Embryonic facial prominence (tissue), 1 donor: ENCODE results near the gene ACTR6.
"Not testable (repeated sequence)": the region's sequence is repeated elsewhere in the genome, so short reads cannot be mapped to it uniquely, and the experiment has no call there.

Experiments used
- DNase-seq: peaks from one replicate; pipeline ENCODE4 v3.0.0-alpha.2; 2016; ENCODE audit errors: extremely low spot score

ACTR6 gene

GRCh38 chr12:100184549-100185145, 16.0 kb upstream of the ACTR6 start:
- DNase-seq, result no peak

DNA sequence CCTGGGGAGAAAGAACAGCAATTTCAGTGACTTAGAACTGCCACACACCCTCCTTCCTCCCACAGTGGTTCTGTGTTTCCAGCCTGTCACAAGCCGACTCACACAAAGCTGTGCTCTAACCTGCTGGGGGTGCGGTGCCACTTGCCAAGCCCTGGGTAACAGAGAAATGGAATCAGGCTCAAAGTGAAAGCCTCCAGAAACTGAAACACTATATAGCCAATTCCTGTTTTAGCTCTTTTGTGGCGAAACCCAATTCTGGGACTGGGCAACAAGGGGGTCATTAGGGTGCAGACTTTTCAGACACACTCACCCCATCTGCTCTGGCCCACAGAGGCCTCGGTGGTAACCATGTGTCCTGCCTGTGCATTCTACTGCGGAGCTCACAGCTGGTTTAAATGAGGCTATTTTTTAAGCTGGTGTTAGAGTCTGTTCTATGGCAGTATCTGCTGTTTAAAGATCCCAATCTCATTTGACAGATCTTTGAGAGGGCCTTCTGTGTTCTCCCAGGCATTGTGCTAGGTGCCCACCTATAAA, 15.2 kb upstream of the ACTR6 start:
- no peak for DNase-seq

DNA sequence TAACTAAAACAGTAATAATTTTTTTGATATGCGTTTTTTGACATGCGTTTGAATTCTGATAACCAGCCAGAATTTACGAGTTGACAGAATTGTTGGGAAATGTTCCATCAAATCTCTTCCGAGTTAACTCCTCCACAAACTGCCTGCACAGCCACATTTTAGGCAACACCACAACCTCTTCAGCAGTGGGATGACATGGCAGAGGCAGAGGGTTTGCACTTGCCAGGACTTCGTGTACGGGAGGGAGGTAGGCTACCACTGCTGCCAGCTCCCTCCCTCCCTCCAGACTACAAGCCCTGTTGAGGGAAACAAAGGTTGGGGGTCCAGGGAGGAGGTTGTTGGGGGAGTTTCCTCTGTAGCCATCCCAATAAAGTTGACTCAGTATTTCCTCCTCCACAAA, 14.5 kb upstream of the ACTR6 start:
- no peak for DNase-seq

- no peak for DNase-seq
Observed at GRCh38 chr12:100187068-100187467, 13.5 kb upstream of the ACTR6 start.

- no peak for DNase-seq
Observed at GRCh38 chr12:100187857-100188519, 12.6 kb upstream of the ACTR6 start.

DNA sequence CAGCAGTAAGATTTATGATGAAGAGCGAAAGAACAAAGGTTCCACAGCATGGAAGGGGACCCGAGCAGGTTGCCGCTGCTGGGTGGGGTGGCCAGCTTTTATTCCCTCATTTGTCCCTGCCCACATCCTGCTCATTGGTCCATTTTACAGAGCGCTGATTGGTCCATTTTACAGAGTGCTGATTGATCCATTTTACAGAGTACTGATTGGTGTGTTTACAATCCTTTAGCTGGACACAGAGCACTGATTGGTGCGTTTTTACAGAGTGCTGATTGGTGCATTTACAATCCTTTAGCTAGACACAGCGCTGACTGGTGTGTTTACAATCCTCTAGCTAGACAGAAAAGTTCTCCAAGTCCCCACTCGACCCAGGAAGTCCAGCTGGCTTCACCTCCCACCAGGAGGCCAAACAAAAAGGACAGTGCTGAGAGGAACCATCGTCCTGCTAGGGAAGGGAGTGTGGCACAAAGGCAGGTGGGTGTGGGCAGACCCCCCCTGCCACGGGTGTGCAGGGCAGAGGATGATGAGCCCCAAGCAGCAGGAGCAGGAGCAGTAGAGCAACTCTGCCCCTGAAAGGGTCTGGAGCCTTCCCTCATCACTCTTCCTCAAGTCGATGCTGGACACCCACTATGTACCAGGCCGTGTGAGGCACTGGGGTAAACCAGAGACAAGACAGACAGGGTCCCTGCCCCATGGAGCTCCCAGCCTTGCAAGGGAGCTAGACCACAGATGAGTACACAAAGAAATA, 11.6 kb upstream of the ACTR6 start:
- DNase-seq, result not testable (repeated sequence)

DNA sequence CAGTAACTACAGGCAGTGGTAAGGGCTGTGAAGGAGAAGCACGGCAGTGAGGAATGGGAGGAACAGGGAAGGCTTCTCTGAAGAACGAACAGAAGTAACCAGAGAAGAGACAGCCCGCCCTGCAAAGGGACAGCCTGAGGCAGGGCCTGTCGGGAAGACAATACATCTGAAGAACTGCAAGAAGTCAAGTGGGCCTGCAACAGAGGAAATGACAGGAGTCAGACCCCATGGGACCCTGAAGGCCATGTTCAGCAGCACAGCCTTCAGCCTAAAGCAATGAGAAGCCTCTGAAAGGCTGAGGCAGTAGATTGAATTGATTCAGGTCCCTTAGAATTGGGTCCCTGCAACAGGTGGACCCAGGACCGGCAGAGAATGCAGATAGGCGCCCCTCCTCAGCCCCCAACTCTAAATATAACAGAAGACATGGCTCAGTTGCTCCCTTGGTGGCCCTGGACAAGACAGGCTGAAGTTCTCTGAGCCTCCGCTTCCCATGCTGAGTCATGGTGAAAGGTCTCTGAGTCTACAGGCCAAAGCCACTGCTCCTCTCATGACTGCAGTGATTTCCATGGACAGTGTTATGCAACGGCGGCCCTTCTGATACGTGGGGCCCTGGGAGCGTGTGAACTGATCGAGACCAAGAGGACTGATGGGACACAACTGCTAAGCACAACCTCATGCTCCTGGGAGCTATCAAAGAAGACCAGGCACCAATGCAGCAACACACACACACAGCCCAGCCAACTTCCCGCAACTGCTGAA, 10.8 kb upstream of the ACTR6 start:
- no peak for DNase-seq

GRCh38 chr12:100193085-100193484, 7.5 kb upstream of the ACTR6 start:
- DNase-seq, result no peak

- DNase-seq, result no peak
Observed at GRCh38 chr12:100197486-100197885, 3.1 kb upstream of the ACTR6 start.

GRCh38 chr12:100199023-100199346, 1.6 kb upstream of the ACTR6 start:
- no peak for DNase-seq

DNA sequence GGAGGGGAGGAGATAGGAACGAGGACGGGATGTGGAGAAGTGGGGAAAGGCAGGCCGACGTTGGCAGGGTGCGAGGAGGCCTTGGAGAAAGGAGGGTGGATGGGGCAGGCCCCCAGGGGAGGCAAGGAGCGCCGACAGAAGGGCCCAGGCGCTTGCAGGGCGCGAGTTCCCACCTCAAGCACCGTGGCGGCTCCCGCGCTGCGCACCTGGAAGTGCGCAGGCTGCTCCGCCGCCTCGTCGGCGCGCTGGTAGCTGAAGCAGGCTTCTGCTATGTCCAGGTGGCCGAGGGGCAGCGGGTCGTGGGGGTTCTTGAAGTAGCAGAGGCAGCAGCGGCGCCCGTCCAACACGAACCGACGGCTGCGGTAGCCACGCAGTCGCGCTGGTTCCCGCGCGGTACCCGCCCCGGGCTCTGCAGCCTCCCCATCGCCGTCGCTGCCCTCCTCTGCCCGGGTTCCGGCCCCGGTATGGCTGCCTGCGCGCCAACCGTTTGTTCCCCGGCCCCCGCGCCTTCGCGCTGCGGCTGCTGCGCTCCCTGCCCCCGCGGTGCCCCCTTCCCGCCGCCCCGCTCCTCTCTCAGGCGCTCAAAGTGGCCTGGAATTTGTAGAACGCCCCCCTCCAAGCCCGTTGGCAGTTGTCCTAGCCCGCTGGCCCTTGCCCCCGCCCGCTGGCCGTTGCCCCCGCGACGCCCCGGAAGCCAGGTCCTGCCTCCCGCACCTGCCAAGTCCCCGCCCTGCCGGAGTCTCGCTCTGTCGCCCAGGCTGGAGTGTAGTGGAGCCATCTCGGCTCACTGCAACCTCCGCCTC, 1.1 kb upstream of the ACTR6 start:
- DNase-seq, result no peak

- DNase-seq, result no peak
Observed at GRCh38 chr12:100201604-100202423, 1.2 kb downstream of the ACTR6 start.

DNA sequence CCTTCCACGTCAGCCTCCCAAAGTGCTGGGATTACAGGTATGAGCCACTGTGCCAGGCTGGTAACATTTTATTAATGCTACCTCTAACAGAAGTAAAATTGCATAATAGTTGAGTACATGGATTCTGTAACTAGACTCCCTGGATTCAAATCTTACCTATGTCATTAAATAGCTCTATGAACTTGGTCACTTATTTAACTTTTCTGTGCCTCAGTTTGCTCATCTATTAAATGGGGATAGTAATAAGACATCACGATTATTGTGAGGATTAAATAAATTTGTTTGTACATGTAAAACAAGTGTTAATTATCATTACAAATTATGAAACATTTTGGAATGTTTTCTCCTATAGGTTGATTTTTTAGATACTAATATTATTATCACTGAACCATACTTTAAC, 6.7 kb downstream of the ACTR6 start:
- DNase-seq, result no peak

DNA sequence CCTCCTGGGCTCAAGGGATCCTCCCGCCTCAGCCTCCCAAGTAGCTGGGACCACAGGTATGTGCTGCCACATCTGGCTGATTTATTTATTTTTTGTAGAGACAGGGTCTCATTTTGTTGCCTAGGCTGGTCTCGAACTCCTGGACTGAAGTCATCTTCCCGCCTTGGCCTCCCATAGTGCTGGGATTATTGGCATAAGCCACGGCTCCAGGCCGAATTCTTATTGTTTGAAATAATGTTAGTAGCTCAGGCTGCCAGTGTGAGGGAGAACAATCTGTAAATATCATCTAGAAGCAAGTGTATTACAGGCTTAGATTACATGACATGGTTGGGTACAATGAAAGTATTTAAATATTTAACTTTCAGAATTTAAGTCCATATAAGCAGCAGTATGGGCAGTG, 8.2 kb downstream of the ACTR6 start:
- no peak for DNase-seq

- no peak for DNase-seq
Observed at GRCh38 chr12:100211698-100212097, 11.1 kb downstream of the ACTR6 start.

GRCh38 chr12:100213016-100213891, 12.6 kb downstream of the ACTR6 start:
- DNase-seq, result no peak

- DNase-seq, result no peak
Observed at GRCh38 chr12:100214518-100214917, 13.9 kb downstream of the ACTR6 start.

DNA sequence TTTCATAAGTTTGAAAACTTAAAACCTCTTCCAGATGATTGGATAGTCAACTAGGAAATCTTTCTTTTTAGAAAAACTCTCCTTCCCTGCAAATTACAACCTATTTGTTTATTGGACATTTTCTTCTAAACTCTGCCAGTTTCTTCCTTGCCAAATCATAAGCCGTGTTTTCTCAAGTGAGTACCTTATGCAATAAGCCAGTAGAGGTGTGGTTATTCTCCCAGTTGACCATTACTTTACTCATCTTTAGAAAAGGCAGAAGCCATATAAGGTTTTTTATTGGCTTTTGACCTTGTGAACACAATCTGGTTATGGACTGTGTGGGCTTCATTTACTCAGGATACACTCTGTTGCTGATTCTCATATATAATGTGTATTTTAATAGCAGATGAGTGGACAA, 14.6 kb downstream of the ACTR6 start:
- no peak for DNase-seq

DNA sequence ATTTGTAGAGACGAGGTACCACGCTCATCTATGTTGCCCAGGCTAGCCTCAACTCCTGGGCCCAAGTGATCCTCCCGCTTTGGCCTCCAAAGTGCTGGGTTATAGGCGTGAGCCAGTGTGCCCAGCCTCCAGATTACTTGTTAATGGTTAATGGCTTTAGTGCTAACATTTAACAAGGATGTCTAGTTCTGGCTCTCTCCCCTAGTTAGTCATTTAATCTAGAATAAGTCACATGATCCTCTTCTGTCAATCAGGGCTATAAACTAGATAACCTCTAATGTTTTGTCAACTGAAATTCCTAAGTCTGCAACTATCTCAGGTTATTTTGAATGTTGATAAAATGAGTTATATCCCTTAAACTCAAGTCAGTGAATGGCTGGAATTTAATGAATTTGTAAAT, 15.7 kb downstream of the ACTR6 start:
- DNase-seq, result no peak
